HG03196 (cell line): ENCODE results near the gene HNRNPM.
"Not testable (repeated sequence)": the region's sequence is repeated elsewhere in the genome, so short reads cannot be mapped to it uniquely, and the experiment has no call there.

Experiments used
- ATAC-seq: cut with Tn5 transposase; IDR thresholded peaks from one replicate; pipeline ENCODE4 v1.9.1; 2021; ENCODE audit not compliant: unreplicated experiment

Gene HNRNPM

DNA sequence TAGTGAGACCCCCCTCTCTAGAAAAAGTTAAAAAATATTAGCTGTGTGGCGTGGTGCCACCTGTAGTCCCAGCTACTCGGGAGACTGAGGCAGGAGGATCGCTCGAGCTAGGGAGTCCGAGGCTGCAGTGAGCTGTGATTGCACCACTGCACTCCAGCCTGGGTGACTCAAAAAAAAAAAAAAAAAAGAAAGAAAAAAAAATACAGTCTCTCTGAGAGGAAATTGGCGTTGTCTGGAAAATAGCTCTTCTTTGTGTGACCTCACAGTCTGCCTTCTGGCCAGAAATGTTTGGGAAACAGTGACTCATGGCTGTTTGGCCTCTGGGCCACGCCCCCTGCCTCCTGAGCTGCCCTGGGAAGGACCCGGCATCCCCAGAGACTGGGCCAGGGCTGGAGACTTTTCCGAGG, 21.0 kb upstream of the HNRNPM start:
- no peak for ATAC-seq

DNA sequence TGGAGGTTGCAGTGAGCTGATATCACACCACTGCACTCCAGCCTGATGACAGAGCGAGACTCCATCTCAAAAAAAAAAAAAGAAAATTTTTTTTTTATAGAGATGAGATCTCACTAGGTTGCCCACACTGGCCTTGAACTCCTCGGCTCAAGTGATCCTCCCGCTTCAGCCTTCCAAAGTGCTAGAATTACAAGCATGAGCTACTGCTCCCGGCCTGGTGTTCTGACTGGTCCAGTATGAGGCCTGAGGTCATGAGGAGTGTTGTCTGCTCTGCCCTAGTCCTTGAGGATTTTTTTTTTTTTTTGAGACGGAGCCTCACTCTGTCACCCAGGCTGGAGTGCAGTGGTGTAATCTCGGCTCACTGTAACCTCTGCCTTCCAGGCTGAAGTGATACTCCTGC, 19.4 kb upstream of the HNRNPM start:
- ATAC-seq: not testable (repeated sequence)

- ATAC-seq: no peak
Measured at GRCh38 chr19:8426283-8426682, 18.5 kb upstream of the HNRNPM start.

DNA sequence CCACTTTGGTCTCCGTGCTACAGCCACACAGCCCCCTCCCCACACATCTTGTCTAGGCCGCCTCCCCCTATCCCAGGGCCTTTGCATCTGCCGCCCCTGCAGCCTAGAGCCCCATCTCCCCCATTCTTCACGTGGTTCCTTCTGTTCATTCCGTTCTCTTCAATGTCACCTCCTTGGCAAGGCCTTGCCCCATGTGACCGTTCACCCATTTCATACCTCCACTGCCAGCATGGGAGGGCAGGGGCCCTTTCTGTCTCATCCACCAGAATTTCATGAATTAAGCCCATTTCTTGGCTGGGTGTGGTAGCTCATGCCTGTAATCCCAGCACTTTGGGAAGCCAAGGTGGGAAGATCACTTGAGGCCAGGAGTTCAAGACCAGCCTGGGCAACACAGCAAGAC, 15.7 kb upstream of the HNRNPM start:
- no peak for ATAC-seq

DNA sequence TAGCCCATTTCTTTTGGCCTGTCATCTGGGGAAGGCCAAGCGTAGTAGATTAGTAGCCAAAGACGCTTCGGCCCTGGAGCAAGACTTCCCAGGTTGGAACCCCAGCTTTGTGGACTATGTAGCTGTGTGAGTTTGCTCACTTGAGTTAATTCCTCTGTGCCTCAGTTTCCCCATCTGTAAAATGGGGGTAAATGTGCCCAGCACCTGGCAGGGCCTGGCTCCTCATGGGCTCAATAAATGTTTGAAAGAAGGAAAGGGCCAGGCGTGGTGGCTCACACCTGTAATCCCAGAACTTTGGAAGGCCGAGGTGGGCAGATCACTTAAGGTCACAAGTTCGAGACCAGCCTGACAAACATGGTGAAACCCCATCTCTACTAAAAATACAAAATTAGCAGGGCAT, 14.9 kb upstream of the HNRNPM start:
- ATAC-seq: no peak

- ATAC-seq: no peak
Measured at GRCh38 chr19:8430650-8431049, 14.1 kb upstream of the HNRNPM start.

- ATAC-seq: no peak
Measured at GRCh38 chr19:8438236-8438635, 6.5 kb upstream of the HNRNPM start.

DNA sequence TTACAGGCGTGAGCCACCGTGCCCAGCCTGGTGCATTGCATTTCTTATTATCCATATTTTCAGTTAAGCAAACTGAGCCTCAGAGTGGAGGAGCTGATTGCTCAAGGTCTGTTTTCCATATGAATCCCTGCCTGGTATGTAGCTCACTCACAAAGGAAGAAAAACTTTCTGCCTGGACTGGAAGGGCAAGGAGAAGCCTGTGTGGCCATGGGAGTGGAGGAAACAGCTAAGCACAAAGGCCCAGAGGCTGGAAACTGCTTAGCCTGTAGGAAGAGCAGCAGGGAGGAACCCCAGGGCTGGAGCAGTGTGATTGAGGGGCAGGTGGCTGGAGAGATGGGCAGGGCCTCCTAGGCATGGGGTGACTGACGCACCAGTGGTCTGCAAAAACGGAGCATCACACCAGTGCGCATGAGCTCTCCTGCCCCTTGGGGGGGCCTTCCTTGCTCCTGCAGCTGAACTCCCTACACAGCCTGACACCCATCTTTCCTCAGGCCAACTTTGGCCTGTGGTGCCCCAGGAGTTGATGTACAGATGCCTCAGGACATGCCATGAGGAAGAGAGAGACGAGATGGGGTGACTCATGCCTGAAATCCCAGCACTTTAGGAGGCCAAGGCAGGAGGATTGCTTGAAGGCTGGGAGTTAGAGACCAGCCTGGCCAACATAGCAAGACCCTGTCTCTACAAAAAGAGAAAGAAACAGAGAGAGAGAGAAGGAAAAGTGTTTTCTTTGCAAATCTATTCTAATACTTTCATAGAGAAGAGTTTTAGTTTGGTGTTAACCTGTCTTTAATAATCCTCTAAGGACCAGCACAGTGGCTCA, 2.8 kb upstream of the HNRNPM start:
- ATAC-seq: no peak

GRCh38 chr19:8444140-8444676, 567 bp upstream of the HNRNPM start:
- not testable (repeated sequence) for ATAC-seq

GRCh38 chr19:8445488-8446001, 770 bp downstream of the HNRNPM start:
- peak; percentile 19 for ATAC-seq

- ATAC-seq: no peak
Measured at GRCh38 chr19:8446061-8446709, 1.4 kb downstream of the HNRNPM start.

- no peak for ATAC-seq
Measured at GRCh38 chr19:8449830-8450229, 5.1 kb downstream of the HNRNPM start.

GRCh38 chr19:8451377-8451776, 6.6 kb downstream of the HNRNPM start:
- ATAC-seq: no peak

GRCh38 chr19:8451885-8452284, 7.1 kb downstream of the HNRNPM start:
- ATAC-seq: no peak

GRCh38 chr19:8452446-8453123, 7.8 kb downstream of the HNRNPM start:
- ATAC-seq: no peak

DNA sequence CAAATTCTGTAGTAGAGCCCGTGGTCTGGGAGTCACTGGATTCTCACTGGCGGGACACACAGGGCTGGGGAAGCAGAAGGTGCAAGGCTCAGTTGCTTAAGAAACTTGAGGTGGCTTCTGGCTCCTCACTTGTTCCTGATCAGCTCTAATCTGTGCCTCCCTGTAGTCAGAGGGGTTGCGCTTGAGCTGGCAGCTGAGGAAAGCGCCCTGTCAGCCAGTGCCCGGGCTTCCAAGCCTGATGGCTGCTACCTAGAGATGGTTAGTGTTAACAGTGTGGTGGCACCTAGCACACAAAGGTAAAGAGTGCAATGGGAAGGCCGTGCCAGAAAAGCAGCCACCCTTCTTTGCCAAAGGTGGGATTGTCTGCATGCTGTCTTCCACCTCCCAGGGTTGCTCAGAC, 8.8 kb downstream of the HNRNPM start:
- no peak for ATAC-seq

DNA sequence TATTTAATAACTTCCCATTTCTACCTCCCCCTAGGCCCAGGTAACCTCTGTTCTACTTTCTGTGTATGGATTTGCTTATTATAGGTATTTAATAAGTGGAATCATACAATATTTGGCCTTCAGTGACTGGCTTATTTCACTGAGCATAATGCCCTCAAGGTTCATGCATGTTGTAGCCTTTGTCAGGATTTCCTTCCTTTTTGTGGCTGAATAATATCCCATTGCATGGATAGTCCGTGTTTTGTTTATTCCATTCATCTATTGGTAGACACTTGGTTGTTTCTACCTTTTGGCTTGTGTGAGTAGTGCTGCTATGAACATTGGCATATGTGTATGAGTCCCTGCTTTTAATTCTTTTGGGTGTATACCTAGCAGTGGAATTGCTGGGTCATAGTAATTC, 9.4 kb downstream of the HNRNPM start:
- ATAC-seq: no peak

DNA sequence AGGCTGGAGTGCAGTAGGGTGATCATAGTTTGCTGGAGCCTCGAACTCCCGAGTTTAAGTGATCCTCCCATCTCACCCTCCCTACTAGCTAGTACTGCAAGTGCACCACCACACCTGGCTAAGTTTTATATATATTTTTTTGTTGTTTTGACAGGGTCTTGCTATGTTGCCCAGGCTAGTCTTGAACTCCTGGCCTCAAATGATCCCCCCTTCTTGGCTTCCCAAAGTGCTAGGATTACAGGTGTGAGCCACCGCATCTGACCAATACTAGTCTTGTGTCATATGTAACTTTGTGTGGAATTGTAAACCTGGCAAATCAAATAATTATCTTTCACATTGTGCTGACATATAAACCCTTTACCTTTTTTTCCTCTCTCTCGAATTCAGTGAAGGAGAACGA, 10.2 kb downstream of the HNRNPM start:
- no peak for ATAC-seq

- ATAC-seq: no peak
Measured at GRCh38 chr19:8456064-8456463, 11.3 kb downstream of the HNRNPM start.

GRCh38 chr19:8457209-8457608, 12.4 kb downstream of the HNRNPM start:
- ATAC-seq: no peak

DNA sequence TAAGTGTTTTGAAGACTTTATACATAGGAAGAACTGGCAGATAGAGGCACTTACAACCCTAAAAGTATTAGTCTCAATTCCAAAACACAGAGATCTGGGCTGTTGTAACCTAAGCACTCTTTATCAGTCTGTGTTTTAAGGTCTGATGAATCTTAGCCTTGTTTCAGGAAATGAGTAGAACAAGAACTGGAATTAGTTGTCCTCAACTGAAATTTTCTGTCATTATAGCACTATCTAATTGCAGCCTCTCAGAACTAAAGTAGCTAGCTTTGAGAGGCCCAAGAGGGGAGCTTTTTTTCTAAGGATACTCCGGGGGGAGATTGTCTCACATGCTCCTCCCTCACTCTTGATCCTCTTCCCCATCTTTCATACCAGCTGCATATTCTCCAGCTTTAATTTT, 13.1 kb downstream of the HNRNPM start:
- ATAC-seq: no peak

DNA sequence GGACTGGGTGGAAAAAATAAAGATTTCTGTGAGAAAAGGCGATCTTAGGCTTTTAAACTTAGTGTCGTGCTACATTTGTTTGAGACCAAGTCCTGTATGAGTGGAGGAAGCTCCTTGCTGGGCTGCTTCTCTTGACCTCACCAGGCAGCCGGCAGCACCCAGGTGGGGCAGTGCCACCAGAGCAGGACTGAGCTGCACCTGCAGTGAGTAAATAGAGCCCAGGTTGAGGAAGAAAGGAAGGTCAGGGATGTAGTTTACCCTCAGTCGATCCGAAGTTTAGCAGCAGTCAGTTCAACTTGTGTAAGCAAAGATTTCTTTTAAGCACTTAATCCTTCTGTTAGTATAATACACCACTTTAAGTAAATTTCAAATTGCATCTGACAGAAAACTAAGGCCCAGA, 13.6 kb downstream of the HNRNPM start:
- ATAC-seq: no peak
